T-helper 17 cell (primary cell): ENCODE measurements around the gene FAM72D. TPM values are rescaled to one million over a fixed set of nuclear protein-coding genes. Genes with fewer than 3 reads are reported as not detected.
"Not testable (repeated sequence)": the region's sequence is repeated elsewhere in the genome, so short reads cannot be mapped to it uniquely, and the experiment has no call there.

Experiments
- ATAC-seq: fragments of 150-1000 bp; cut with Tn5 transposase; 2 replicates; pipeline ENCODE4 v1.10.0; 2021; ENCODE audit warnings: mild to moderate bottlenecking, moderate library complexity
- DNase-seq, 3 donors: peaks; one replicate each; pipeline versions ENCODE4 v3.0.0 to v3.0.0-alpha.2; 2020 to 2021
- H3K9me3 ChIP-seq: one replicate; pipeline ENCODE4 v1.7.0; 2013; ENCODE audit warnings: low read length, mild to moderate bottlenecking; ENCODE audit not compliant: control insufficient read depth, poor library complexity, severe bottlenecking
- H3K27ac Mint-ChIP-seq: one replicate; pipeline ENCODE4 v1.8.0; 2022; ENCODE audit warnings: mild to moderate bottlenecking, moderate library complexity, mixed read lengths
- H3K27me3 Mint-ChIP-seq: one replicate; pipeline ENCODE4 v1.8.0; 2022; ENCODE audit warnings: mixed read lengths
- H3K36me3 Mint-ChIP-seq: one replicate; pipeline ENCODE4 v1.8.0; 2022; ENCODE audit warnings: low read depth, mixed read lengths
- H3K4me1 Mint-ChIP-seq: one replicate; pipeline ENCODE4 v1.8.0; 2022; ENCODE audit warnings: mild to moderate bottlenecking, mixed read lengths
- H3K4me3 Mint-ChIP-seq: one replicate; pipeline ENCODE4 v1.8.0; 2022; ENCODE audit warnings: mild to moderate bottlenecking, moderate library complexity, mixed read lengths
- total RNA-seq, 4 donors: library from RNA in 2 of 4; stranded (reverse) in 2 of 4; gene quantifications; one replicate each; pipeline ENCODE4 v1.2.3 and lab custom pipeline; 2022 to 2026

The FAM72D gene
- total RNA-seq (under 1 TPM in 1 of 2 donors, not detected in 1; 0.37 TPM), total RNA-seq (lab: John Stamatoyannopoulos, UW) (0 reads per million in 2 donors)

DNA sequence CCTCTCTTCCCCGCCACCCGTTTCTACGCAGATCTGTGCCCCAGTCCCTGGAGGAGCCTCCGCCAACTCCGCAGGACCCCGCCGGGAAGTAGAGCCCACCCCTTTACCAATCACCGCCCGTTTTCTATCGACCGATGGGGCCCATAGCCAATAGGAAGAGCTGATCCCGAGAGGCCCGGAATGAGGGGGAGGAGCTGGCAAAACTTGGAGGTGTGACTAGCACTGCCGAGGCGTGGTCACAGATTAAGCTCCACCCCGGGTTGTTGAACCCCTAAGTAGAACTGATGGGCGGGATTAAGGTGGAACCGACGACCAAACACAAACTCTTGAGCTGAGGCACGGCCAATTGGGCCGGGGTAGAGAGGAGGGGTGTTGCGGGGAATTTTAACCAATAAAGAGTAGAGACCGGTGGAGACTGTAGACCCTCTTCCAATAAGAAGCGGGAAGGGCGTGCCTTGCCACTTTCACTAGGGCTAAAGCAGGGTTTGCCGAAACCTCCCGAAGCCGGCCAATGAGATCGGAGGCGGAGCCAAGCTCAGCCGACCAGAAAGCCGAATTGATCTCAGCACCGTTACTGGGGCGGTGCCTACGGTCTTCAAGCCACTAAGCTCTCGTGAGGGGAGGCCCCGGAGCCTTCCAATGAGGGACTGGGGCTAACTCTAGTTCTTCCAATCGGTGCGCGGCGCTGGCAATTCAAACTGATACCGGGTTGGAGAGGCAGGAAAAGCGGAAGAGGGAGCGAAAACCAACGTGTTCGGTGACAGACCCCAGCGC is at the start of gene FAM72D, which contains the start of gene SRGAP2B:
Gene FAM72D, plus strand, starts transcription at position 691 of the 774 bp plus-strand sequence. CDS start 874 bp downstream, outside the sequence.
Gene SRGAP2B, minus strand, starts transcription at position 45 of the 774 bp plus-strand sequence. CDS start 2,427 bp downstream, outside the sequence.
- not testable (repeated sequence) for DNase-seq, H3K36me3 Mint-ChIP-seq, H3K9me3 ChIP-seq, H3K4me3 Mint-ChIP-seq, H3K4me1 Mint-ChIP-seq, H3K27me3 Mint-ChIP-seq
- peak; percentile 85 for ATAC-seq
- H3K27ac Mint-ChIP-seq: peak within 1 kb of the TSS; percentile 60

DNA sequence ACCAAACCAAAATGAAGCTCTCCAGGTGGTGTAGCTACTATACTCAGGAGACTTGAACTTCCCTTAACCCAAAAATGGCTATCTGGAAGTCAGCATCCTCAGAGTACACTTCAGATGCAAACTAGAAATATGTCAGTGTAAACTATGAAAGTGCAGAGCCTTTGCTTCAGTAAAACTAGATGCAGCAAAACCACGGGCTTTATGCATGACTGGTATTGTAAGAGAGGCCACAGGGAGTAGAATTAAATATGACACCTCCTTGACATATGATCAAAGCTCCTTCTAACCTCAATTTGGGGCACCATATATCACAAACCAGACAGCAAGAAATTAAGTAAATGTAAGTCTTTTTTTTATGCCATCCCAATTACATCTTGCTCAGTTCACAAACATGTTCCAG is 48.2 kb upstream of the FAM72D start:
- not testable (repeated sequence) for H3K9me3 ChIP-seq, H3K4me1 Mint-ChIP-seq, DNase-seq, H3K27me3 Mint-ChIP-seq, H3K4me3 Mint-ChIP-seq, H3K27ac Mint-ChIP-seq, H3K36me3 Mint-ChIP-seq
- ATAC-seq: peak; percentile 50

- H3K27me3 Mint-ChIP-seq, H3K4me3 Mint-ChIP-seq, DNase-seq, H3K27ac Mint-ChIP-seq, H3K9me3 ChIP-seq, H3K36me3 Mint-ChIP-seq, H3K4me1 Mint-ChIP-seq, ATAC-seq: not testable (repeated sequence)
These were observed 47.5 kb upstream of the FAM72D start for GRCh38 chr1:145048181-145048856.

- H3K4me3 Mint-ChIP-seq, DNase-seq, H3K36me3 Mint-ChIP-seq, H3K4me1 Mint-ChIP-seq, H3K27me3 Mint-ChIP-seq, H3K9me3 ChIP-seq, ATAC-seq, H3K27ac Mint-ChIP-seq: not testable (repeated sequence)
These were observed 43.6 kb upstream of the FAM72D start for GRCh38 chr1:145052019-145052776.

GRCh38 chr1:145053428-145053827 is 42.3 kb upstream of the FAM72D start:
- H3K9me3 ChIP-seq, H3K4me1 Mint-ChIP-seq, DNase-seq, H3K4me3 Mint-ChIP-seq, H3K27ac Mint-ChIP-seq, H3K36me3 Mint-ChIP-seq, ATAC-seq, H3K27me3 Mint-ChIP-seq: not testable (repeated sequence)

GRCh38 chr1:145055217-145055760 is 40.5 kb upstream of the FAM72D start:
- not testable (repeated sequence) for H3K27ac Mint-ChIP-seq, DNase-seq, H3K4me1 Mint-ChIP-seq, H3K4me3 Mint-ChIP-seq, H3K27me3 Mint-ChIP-seq, H3K9me3 ChIP-seq, H3K36me3 Mint-ChIP-seq
- peak; percentile 82 for ATAC-seq

DNA sequence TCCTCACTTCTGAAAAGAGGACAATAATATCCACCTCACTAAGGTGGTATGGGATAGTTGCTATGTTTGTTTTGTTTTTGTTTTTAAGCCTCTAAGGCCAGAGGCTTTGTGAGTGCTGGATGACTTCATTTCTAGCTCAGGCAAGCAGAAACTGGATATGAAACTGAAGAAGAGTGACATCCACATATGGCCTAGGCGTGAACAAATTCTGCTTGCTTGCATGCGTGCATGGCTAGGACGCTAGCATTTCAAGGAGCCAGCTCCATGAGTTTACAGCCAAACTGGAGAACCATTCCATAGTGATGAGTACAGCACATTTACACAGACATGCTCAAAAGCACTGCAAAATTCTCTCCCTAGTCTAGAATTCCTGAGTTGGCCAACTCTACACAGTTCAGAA is 37.6 kb upstream of the FAM72D start:
- H3K9me3 ChIP-seq, H3K4me3 Mint-ChIP-seq, H3K27me3 Mint-ChIP-seq, H3K27ac Mint-ChIP-seq, H3K4me1 Mint-ChIP-seq, H3K36me3 Mint-ChIP-seq, DNase-seq: not testable (repeated sequence)
- ATAC-seq: peak; percentile 61

DNA sequence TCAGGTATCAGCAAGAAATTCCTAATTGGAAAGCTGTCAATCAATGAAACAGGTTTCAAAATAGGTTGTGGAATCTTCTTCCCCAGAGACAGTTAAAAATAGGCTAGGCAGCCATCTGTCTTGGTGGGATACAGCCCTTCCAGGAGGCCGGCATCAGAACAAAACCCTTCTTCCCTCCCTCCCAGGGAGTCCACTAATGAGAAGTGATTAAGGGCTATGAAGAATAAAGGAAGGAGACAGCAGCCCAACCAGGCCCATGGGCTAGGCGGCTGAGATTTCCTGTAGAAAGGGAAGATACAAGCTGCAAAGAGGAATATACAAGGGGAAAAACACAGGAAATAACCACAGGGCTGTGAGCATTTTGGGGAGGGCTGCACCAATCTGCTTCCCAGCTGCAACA is 32.5 kb upstream of the FAM72D start:
- H3K9me3 ChIP-seq, DNase-seq, H3K27ac Mint-ChIP-seq, H3K4me3 Mint-ChIP-seq, H3K4me1 Mint-ChIP-seq, H3K27me3 Mint-ChIP-seq, ATAC-seq, H3K36me3 Mint-ChIP-seq: not testable (repeated sequence)

- H3K27me3 Mint-ChIP-seq, H3K9me3 ChIP-seq, H3K27ac Mint-ChIP-seq, H3K36me3 Mint-ChIP-seq, H3K4me3 Mint-ChIP-seq, H3K4me1 Mint-ChIP-seq, ATAC-seq, DNase-seq: not testable (repeated sequence)
These were observed 31.7 kb upstream of the FAM72D start for GRCh38 chr1:145063941-145064648.

- ATAC-seq: peak; percentile 61
- not testable (repeated sequence) for H3K36me3 Mint-ChIP-seq, H3K4me3 Mint-ChIP-seq
These were observed 30.5 kb upstream of the FAM72D start for GRCh38 chr1:145065194-145065826.

GRCh38 chr1:145066486-145066885 is 29.3 kb upstream of the FAM72D start:
- H3K9me3 ChIP-seq, DNase-seq, H3K4me3 Mint-ChIP-seq, H3K36me3 Mint-ChIP-seq, ATAC-seq, H3K27me3 Mint-ChIP-seq, H3K4me1 Mint-ChIP-seq, H3K27ac Mint-ChIP-seq: not testable (repeated sequence)

More at GRCh38 chr1:145065194-145065826, 30.5 kb upstream of the FAM72D start:
- H3K27me3 Mint-ChIP-seq, DNase-seq, H3K27ac Mint-ChIP-seq, H3K4me1 Mint-ChIP-seq, H3K9me3 ChIP-seq: not testable (repeated sequence)

- H3K9me3 ChIP-seq, H3K4me3 Mint-ChIP-seq, H3K4me1 Mint-ChIP-seq, H3K36me3 Mint-ChIP-seq, ATAC-seq, H3K27ac Mint-ChIP-seq, H3K27me3 Mint-ChIP-seq, DNase-seq: not testable (repeated sequence)
These were observed 24.2 kb upstream of the FAM72D start for GRCh38 chr1:145071569-145071968.
